Measurements from ENCODE around the gene RNF133. TPM values are rescaled to one million over a fixed set of nuclear protein-coding genes. Genes with fewer than 3 reads are reported as not detected.

The RNF133 gene
- not detected for total RNA-seq

- Mint-ChIP-seq H3K27me3 (no peaks in the 10 kb centered on the region), H3K36me3 (ENCODE audit: low read depth) (no peaks in the 10 kb centered on the region), H3K4me1 (no peaks in the 10 kb centered on the region), H3K27ac (no peak within 1 kb of the TSS), H3K4me3 (no peak within 1 kb of the TSS), H3K9me3 (peaks cover 4% of the 10 kb centered on the region)
- CTCF ChIA-PET = no interaction called here
- POLR2A ChIA-PET = no interaction called here
- DNase-seq = no peak
Observed at GRCh38 chr7:122699017-122699416, at the start of gene RNF133. Gene RNF133, minus strand, starts transcription at chr7:122699117. Its CDS starts 199 bp downstream, at chr7:122698918.

GRCh38 chr7:122748195-122748594 is 49.3 kb upstream of the RNF133 start:
- no peaks in the 10 kb centered on the region for H3K36me3 Mint-ChIP-seq (ENCODE audit: low read depth)
- no peaks in the 10 kb centered on the region for H3K27me3 Mint-ChIP-seq
- no peaks in the 10 kb centered on the region for H3K9me3 Mint-ChIP-seq
- POLR2A ChIA-PET = no interaction called here
- no peak overlapping the region for H3K27ac Mint-ChIP-seq
- H3K4me3 Mint-ChIP-seq = no peak overlapping the region
- DNase-seq = no peak
- no peaks in the 10 kb centered on the region for H3K4me1 Mint-ChIP-seq
- CTCF ChIA-PET = no interaction called here

- H3K9me3 Mint-ChIP-seq = no peaks in the 10 kb centered on the region
- no peak for DNase-seq
- H3K27me3 Mint-ChIP-seq = no peaks in the 10 kb centered on the region
- CTCF ChIA-PET = no interaction called here
- no peak overlapping the region for H3K4me3 Mint-ChIP-seq
- H3K36me3 Mint-ChIP-seq (ENCODE audit: low read depth) = no peaks in the 10 kb centered on the region
- H3K27ac Mint-ChIP-seq = no peak overlapping the region
- H3K4me1 Mint-ChIP-seq = no peaks in the 10 kb centered on the region
- POLR2A ChIA-PET = no interaction called here
Observed at GRCh38 chr7:122746948-122747347, 48.0 kb upstream of the RNF133 start.

GRCh38 chr7:122743211-122743610 is 44.3 kb upstream of the RNF133 start:
- Mint-ChIP-seq H3K27me3 (no peaks in the 10 kb centered on the region), H3K4me1 (no peaks in the 10 kb centered on the region), H3K9me3 (no peaks in the 10 kb centered on the region), H3K36me3 (ENCODE audit: low read depth) (no peaks in the 10 kb centered on the region), H3K27ac (no peak overlapping the region), H3K4me3 (no peak overlapping the region)
- ChIA-PET CTCF (no interaction called here), POLR2A (no interaction called here)
- no peak for DNase-seq

GRCh38 chr7:122738947-122739346 is 40.0 kb upstream of the RNF133 start:
- POLR2A ChIA-PET = no interaction called here
- no peaks in the 10 kb centered on the region for H3K36me3 Mint-ChIP-seq (ENCODE audit: low read depth)
- no peaks in the 10 kb centered on the region for H3K9me3 Mint-ChIP-seq

GRCh38 chr7:122736183-122736582 is 37.3 kb upstream of the RNF133 start:
- DNase-seq = no peak
- Mint-ChIP-seq H3K27me3 (no peaks in the 10 kb centered on the region), H3K4me1 (no peaks in the 10 kb centered on the region), H3K27ac (no peak overlapping the region), H3K4me3 (no peak overlapping the region), H3K36me3 (ENCODE audit: low read depth) (no peaks in the 10 kb centered on the region), H3K9me3 (no peaks in the 10 kb centered on the region)
- ChIA-PET CTCF (no interaction called here), POLR2A (no interaction called here)

More at GRCh38 chr7:122738947-122739346, 40.0 kb upstream of the RNF133 start:
- CTCF ChIA-PET = interaction anchor here (0.7 kb wide), 1 partner anchor 16 kb away, joined by 3 read pairs; no protein-coding TSS in a partner anchor
- DNase-seq = no peak
- Mint-ChIP-seq H3K27me3 (no peaks in the 10 kb centered on the region), H3K4me1 (no peaks in the 10 kb centered on the region), H3K4me3 (no peak overlapping the region), H3K27ac (no peak overlapping the region)

GRCh38 chr7:122727759-122728158 is 28.8 kb upstream of the RNF133 start:
- no peak overlapping the region for H3K4me3 Mint-ChIP-seq

GRCh38 chr7:122727354-122727753 is 28.4 kb upstream of the RNF133 start:
- H3K4me1 Mint-ChIP-seq = no peaks in the 10 kb centered on the region
- DNase-seq = no peak
- no peak overlapping the region for H3K4me3 Mint-ChIP-seq
- no peaks in the 10 kb centered on the region for H3K27me3 Mint-ChIP-seq
- peaks cover 2% of the 10 kb centered on the region for H3K9me3 Mint-ChIP-seq
- no peaks in the 10 kb centered on the region for H3K36me3 Mint-ChIP-seq (ENCODE audit: low read depth)
- H3K27ac Mint-ChIP-seq = no peak overlapping the region
- POLR2A ChIA-PET = no interaction called here
- CTCF ChIA-PET = no interaction called here

More at GRCh38 chr7:122727759-122728158, 28.8 kb upstream of the RNF133 start:
- Mint-ChIP-seq H3K27ac (no peak overlapping the region), H3K4me1 (no peaks in the 10 kb centered on the region), H3K36me3 (ENCODE audit: low read depth) (no peaks in the 10 kb centered on the region), H3K9me3 (peaks cover 2% of the 10 kb centered on the region), H3K27me3 (no peaks in the 10 kb centered on the region)
- DNase-seq = no peak
- POLR2A ChIA-PET = no interaction called here
- CTCF ChIA-PET = no interaction called here

GRCh38 chr7:122726881-122727280 is 28.0 kb upstream of the RNF133 start:
- H3K4me3 Mint-ChIP-seq = no peak overlapping the region

GRCh38 chr7:122724366-122724765 is 25.4 kb upstream of the RNF133 start:
- H3K27me3 Mint-ChIP-seq = no peaks in the 10 kb centered on the region
- no peaks in the 10 kb centered on the region for H3K4me1 Mint-ChIP-seq
- H3K9me3 Mint-ChIP-seq = peaks cover 10% of the 10 kb centered on the region
- no peak for DNase-seq
- no peak overlapping the region for H3K27ac Mint-ChIP-seq
- POLR2A ChIA-PET = no interaction called here
- CTCF ChIA-PET = no interaction called here
- H3K36me3 Mint-ChIP-seq (ENCODE audit: low read depth) = no peaks in the 10 kb centered on the region
- H3K4me3 Mint-ChIP-seq = no peak overlapping the region

More at GRCh38 chr7:122726881-122727280, 28.0 kb upstream of the RNF133 start:
- no peaks in the 10 kb centered on the region for H3K4me1 Mint-ChIP-seq
- ChIA-PET POLR2A (no interaction called here), CTCF (no interaction called here)
- peaks cover 2% of the 10 kb centered on the region for H3K9me3 Mint-ChIP-seq
- DNase-seq = no peak
- no peak overlapping the region for H3K27ac Mint-ChIP-seq
- H3K36me3 Mint-ChIP-seq (ENCODE audit: low read depth) = no peaks in the 10 kb centered on the region
- no peaks in the 10 kb centered on the region for H3K27me3 Mint-ChIP-seq

- DNase-seq = no peak
- no peaks in the 10 kb centered on the region for H3K4me1 Mint-ChIP-seq
- H3K27ac Mint-ChIP-seq = no peak overlapping the region
- ChIA-PET POLR2A (no interaction called here), CTCF (no interaction called here)
- no peak overlapping the region for H3K4me3 Mint-ChIP-seq
- H3K36me3 Mint-ChIP-seq (ENCODE audit: low read depth) = no peaks in the 10 kb centered on the region
- H3K9me3 Mint-ChIP-seq = peaks cover 7% of the 10 kb centered on the region
- H3K27me3 Mint-ChIP-seq = no peaks in the 10 kb centered on the region
Observed at GRCh38 chr7:122719010-122719578, 20.2 kb upstream of the RNF133 start.

- H3K27ac Mint-ChIP-seq = no peak overlapping the region
- POLR2A ChIA-PET = no interaction called here
- H3K9me3 Mint-ChIP-seq = peaks cover 7% of the 10 kb centered on the region
- no peaks in the 10 kb centered on the region for H3K36me3 Mint-ChIP-seq (ENCODE audit: low read depth)
- no peaks in the 10 kb centered on the region for H3K27me3 Mint-ChIP-seq
- CTCF ChIA-PET = no interaction called here
- DNase-seq = no peak
- H3K4me3 Mint-ChIP-seq = no peak overlapping the region
- H3K4me1 Mint-ChIP-seq = no peaks in the 10 kb centered on the region
Observed at GRCh38 chr7:122717356-122718089, 18.6 kb upstream of the RNF133 start.

- Mint-ChIP-seq H3K9me3 (no peaks in the 10 kb centered on the region), H3K36me3 (ENCODE audit: low read depth) (no peaks in the 10 kb centered on the region), H3K27me3 (no peaks in the 10 kb centered on the region), H3K4me3 (no peak overlapping the region), H3K27ac (no peak overlapping the region), H3K4me1 (no peaks in the 10 kb centered on the region)
- DNase-seq = no peak
- POLR2A ChIA-PET = no interaction called here
- CTCF ChIA-PET = no interaction called here
Observed at GRCh38 chr7:122715183-122715582, 16.3 kb upstream of the RNF133 start.

- Mint-ChIP-seq H3K9me3 (peaks cover 2% of the 10 kb centered on the region), H3K36me3 (ENCODE audit: low read depth) (no peaks in the 10 kb centered on the region), H3K27me3 (no peaks in the 10 kb centered on the region), H3K27ac (no peak overlapping the region), H3K4me1 (no peaks in the 10 kb centered on the region), H3K4me3 (no peak overlapping the region)
- no peak for DNase-seq
- CTCF ChIA-PET = no interaction called here
- POLR2A ChIA-PET = no interaction called here
Observed at GRCh38 chr7:122710916-122711315, 12.0 kb upstream of the RNF133 start.
